Bronchial epithelial cell (primary cell): ENCODE measurements around the gene GIPC2. TPM values are rescaled to one million over a fixed set of nuclear protein-coding genes. Genes with fewer than 3 reads are reported as not detected.
"Not testable (repeated sequence)": the region's sequence is repeated elsewhere in the genome, so short reads cannot be mapped to it uniquely, and the experiment has no call there.

Experiments used
- DNase-seq: peaks from one replicate; pipeline ENCODE4 v3.0.0-alpha.2; 2010; ENCODE audit warnings: low read depth
- FAIRE-seq: peaks from 2 replicates; lab custom pipeline; 2011; peaks lifted over from hg19 to GRCh38; lab: Jason Lieb, UNC
- H3K27me3 ChIP-seq: 2 replicates; pipeline ENCODE4 v1.5.1; 2011; ENCODE audit warnings: low read length; ENCODE audit not compliant: control insufficient read depth, insufficient read depth
- H3K36me3 ChIP-seq: 2 replicates; pipeline ENCODE4 v1.5.1; 2011; ENCODE audit warnings: low read length; ENCODE audit not compliant: control insufficient read depth, insufficient read depth
- H3K4me3 ChIP-seq: 2 replicates; pipeline ENCODE4 v1.5.1; 2011; ENCODE audit warnings: mild to moderate bottlenecking, low read depth, low read length, control low read depth
- CTCF ChIP-seq: IDR thresholded peaks from 2 replicates; pipeline ENCODE4 v1.5.1; 2011; ENCODE audit warnings: mild to moderate bottlenecking, moderate library complexity, low read length, control low read depth, inconsistent platforms; ENCODE audit not compliant: insufficient read depth, severe bottlenecking
- total RNA-seq: library from RNA; depleted of rRNA; stranded (reverse); fragments of >200 nt; gene quantifications from 2 replicates; pipeline ENCODE4 v1.2.1, GENCODE V29; 2014

The GIPC2 gene
- total RNA-seq, 1 donor from 2014 or later, result 1.1 TPM

GRCh38 chr1:78080767-78081166 is 35.0 kb downstream of the GIPC2 start:
- Histone ChIP-seq H3K36me3 (no peaks in the 10 kb centered on the region), H3K27me3 (no peaks in the 10 kb centered on the region), H3K4me3 (no peak overlapping the region)
- no peak for TF ChIP-seq CTCF
- no peak for FAIRE-seq
- no peak for DNase-seq

GRCh38 chr1:78081980-78082860 is 36.5 kb downstream of the GIPC2 start:
- no peak overlapping the region for H3K4me3 ChIP-seq
- H3K27me3 ChIP-seq, result no peaks in the 10 kb centered on the region
- TF ChIP-seq CTCF, result no peak
- FAIRE-seq (no peak), DNase-seq (peak; percentile 25)
- no peaks in the 10 kb centered on the region for H3K36me3 ChIP-seq

GRCh38 chr1:78084639-78085038 is 38.9 kb downstream of the GIPC2 start:
- FAIRE-seq, H3K36me3 ChIP-seq, H3K4me3 ChIP-seq, H3K27me3 ChIP-seq, DNase-seq: not testable (repeated sequence)

GRCh38 chr1:78086697-78087096 is 40.9 kb downstream of the GIPC2 start:
- H3K36me3 ChIP-seq, result no peaks in the 10 kb centered on the region
- FAIRE-seq (no peak), DNase-seq (no peak)
- no peak for TF ChIP-seq CTCF
- H3K27me3 ChIP-seq, result no peaks in the 10 kb centered on the region
- no peak overlapping the region for H3K4me3 ChIP-seq

GRCh38 chr1:78088015-78088414 is 42.2 kb downstream of the GIPC2 start:
- no peak for FAIRE-seq

More at GRCh38 chr1:78088015-78088414, 42.2 kb downstream of the GIPC2 start:
- DNase-seq, result no peak
- H3K4me3 ChIP-seq, result no peak overlapping the region
- no peaks in the 10 kb centered on the region for H3K27me3 ChIP-seq
- no peaks in the 10 kb centered on the region for H3K36me3 ChIP-seq
- no peak for TF ChIP-seq CTCF
